ENCODE measurements around the gene EPS8L2. TPM values are rescaled to one million over a fixed set of nuclear protein-coding genes. Genes with fewer than 3 reads are reported as not detected.

The EPS8L2 gene
- polyA plus RNA-seq, 1 experiment = 11.0 TPM

DNA sequence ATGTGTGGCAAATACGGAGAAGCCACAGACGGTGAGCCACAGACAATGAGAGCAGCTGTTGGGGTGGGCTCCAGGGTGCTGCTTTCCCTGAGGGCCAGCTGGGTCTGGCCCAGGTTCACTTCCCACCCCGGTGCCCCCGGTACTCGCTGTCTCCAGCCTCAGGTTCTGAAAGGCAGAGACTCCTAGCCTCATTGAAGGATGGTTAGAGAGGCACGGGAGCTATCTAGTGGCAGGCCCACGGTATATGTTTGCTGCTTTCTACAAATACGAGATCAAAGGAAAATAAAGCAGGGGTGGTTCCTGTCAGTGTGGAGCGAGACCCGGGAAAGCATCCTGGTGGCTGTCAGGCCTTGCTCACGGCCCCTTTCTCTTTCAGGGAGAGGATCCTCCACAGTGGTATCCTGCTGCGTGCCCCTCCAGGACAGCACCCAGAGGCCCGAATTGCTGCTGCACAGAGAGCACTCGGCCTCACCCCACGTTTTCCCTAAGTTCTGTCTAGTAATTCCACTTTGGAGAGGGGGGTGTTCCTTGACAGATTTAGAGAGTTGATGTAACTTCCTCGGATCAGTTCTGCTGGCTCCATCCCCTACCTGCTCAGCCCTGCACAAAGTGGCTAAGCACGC is 7.4 kb upstream of the EPS8L2 start:
- DNase-seq (ENCODE audit: low read depth, low spot score) = no peak
- POLR2A ChIA-PET = no interaction called here

GRCh38 chr11:699116-699508 is 6.9 kb upstream of the EPS8L2 start:
- ChIA-PET CTCF (interaction anchor here (5.5 kb wide), 1 partner anchor 24 kb away, joined by 23 read pairs; no protein-coding TSS in a partner anchor), POLR2A (no interaction called here)
- TF ChIP-seq, protein P1, sequence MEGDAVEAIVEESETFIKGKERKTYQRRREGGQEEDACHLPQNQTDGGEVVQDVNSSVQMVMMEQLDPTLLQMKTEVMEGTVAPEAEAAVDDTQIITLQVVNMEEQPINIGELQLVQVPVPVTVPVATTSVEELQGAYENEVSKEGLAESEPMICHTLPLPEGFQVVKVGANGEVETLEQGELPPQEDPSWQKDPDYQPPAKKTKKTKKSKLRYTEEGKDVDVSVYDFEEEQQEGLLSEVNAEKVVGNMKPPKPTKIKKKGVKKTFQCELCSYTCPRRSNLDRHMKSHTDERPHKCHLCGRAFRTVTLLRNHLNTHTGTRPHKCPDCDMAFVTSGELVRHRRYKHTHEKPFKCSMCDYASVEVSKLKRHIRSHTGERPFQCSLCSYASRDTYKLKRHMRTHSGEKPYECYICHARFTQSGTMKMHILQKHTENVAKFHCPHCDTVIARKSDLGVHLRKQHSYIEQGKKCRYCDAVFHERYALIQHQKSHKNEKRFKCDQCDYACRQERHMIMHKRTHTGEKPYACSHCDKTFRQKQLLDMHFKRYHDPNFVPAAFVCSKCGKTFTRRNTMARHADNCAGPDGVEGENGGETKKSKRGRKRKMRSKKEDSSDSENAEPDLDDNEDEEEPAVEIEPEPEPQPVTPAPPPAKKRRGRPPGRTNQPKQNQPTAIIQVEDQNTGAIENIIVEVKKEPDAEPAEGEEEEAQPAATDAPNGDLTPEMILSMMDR (IDR thresholded peaks at IDR 0.05; ENCODE audit: low read depth, low read length) = no peak
- DNase-seq (ENCODE audit: low read depth, low spot score) = no peak
- no peaks in the 10 kb centered on the region; the same call in 1 of the 2 replicates for H3K9me3 ChIP-seq (ENCODE audit: control insufficient read depth, insufficient read depth, low read length)
- H3K27me3 ChIP-seq (ENCODE audit: control insufficient read depth, insufficient read depth, low read length) = no peaks in the 10 kb centered on the region
- H3K27ac ChIP-seq (ENCODE audit: low read depth, low read length) = no peak overlapping the region
- no peak overlapping the region for H3K4me3 ChIP-seq (ENCODE audit: low read depth, low read length)

More for the DNA sequence above, 7.4 kb upstream of the EPS8L2 start:
- H3K4me3 ChIP-seq (ENCODE audit: low read depth, low read length) = no peak overlapping the region
- no peaks in the 10 kb centered on the region for H3K27me3 ChIP-seq (ENCODE audit: control insufficient read depth, insufficient read depth, low read length)
- TF ChIP-seq, protein P1 (IDR thresholded peaks at IDR 0.05; ENCODE audit: low read depth, low read length) = no peak
- H3K9me3 ChIP-seq (ENCODE audit: control insufficient read depth, insufficient read depth, low read length) = no peaks in the 10 kb centered on the region; the same call in 1 of the 2 replicates
- peak overlapping the region; percentile 25 for H3K27ac ChIP-seq (ENCODE audit: low read depth, low read length)
- CTCF ChIA-PET = interaction anchor here (5.5 kb wide), 1 partner anchor 24 kb away, joined by 23 read pairs; no protein-coding TSS in a partner anchor

GRCh38 chr11:699753-700152 is 6.3 kb upstream of the EPS8L2 start:
- H3K9me3 ChIP-seq (ENCODE audit: control insufficient read depth, insufficient read depth, low read length) = no peaks in the 10 kb centered on the region; the same call in 1 of the 2 replicates
- H3K27ac ChIP-seq (ENCODE audit: low read depth, low read length) = no peak overlapping the region
- POLR2A ChIA-PET = no interaction called here
- TF ChIP-seq, protein P1 (IDR thresholded peaks at IDR 0.05; ENCODE audit: low read depth, low read length) = no peak
- no peaks in the 10 kb centered on the region for H3K27me3 ChIP-seq (ENCODE audit: control insufficient read depth, insufficient read depth, low read length)
- CTCF ChIA-PET = interaction anchor here (5.5 kb wide), 1 partner anchor 23 kb away, joined by 23 read pairs; no protein-coding TSS in a partner anchor
- H3K4me3 ChIP-seq (ENCODE audit: low read depth, low read length) = no peak overlapping the region
- DNase-seq (ENCODE audit: low read depth, low spot score) = no peak

- Histone ChIP-seq H3K4me3 (ENCODE audit: low read depth, low read length) (no peak overlapping the region), H3K9me3 (ENCODE audit: control insufficient read depth, insufficient read depth, low read length) (no peaks in the 10 kb centered on the region; the same call in 1 of the 2 replicates), H3K27ac (ENCODE audit: low read depth, low read length) (no peak overlapping the region), H3K27me3 (ENCODE audit: control insufficient read depth, insufficient read depth, low read length) (no peaks in the 10 kb centered on the region)
- TF ChIP-seq, protein P1 (IDR thresholded peaks at IDR 0.05; ENCODE audit: low read depth, low read length) = no peak
- DNase-seq (ENCODE audit: low read depth, low spot score) = no peak
- ChIA-PET CTCF (no interaction called here), POLR2A (no interaction called here)
These were observed 4.1 kb upstream of the EPS8L2 start for GRCh38 chr11:701741-702461.
